GM18505 (cell line): ENCODE measurements around the gene GPATCH1.

Source experiments
- ATAC-seq: cut with Tn5 transposase; IDR thresholded peaks from one replicate; pipeline ENCODE4 v1.9.1; 2021; ENCODE audit not compliant: unreplicated experiment
- POLR2A ChIP-seq: IDR thresholded peaks from 4 replicates; pipeline ENCODE4 v1.6.1; 2011; ENCODE audit warnings: borderline replicate concordance; ENCODE audit not compliant: insufficient read depth, insufficient read length; ENCODE audit errors: extremely low read depth

GPATCH1 gene

GRCh38 chr19:33167438-33167837, 86.5 kb downstream of the GPATCH1 start:
- TF ChIP-seq POLR2A = no peak
- ATAC-seq = no peak

- no peak for TF ChIP-seq POLR2A
- ATAC-seq = no peak
These were observed 87.5 kb downstream of the GPATCH1 start for GRCh38 chr19:33168528-33168927.

GRCh38 chr19:33171222-33171795, 90.3 kb downstream of the GPATCH1 start:
- no peak for TF ChIP-seq POLR2A
- no peak for ATAC-seq

- no peak for ATAC-seq
- no peak for TF ChIP-seq POLR2A
These were observed 91.0 kb downstream of the GPATCH1 start for GRCh38 chr19:33171916-33172359.

GRCh38 chr19:33174186-33174585, 93.2 kb downstream of the GPATCH1 start:
- no peak for TF ChIP-seq POLR2A
- ATAC-seq = no peak

- TF ChIP-seq POLR2A = no peak
- no peak for ATAC-seq
These were observed 94.3 kb downstream of the GPATCH1 start for GRCh38 chr19:33175156-33175782.

- TF ChIP-seq POLR2A = no peak
- no peak for ATAC-seq
These were observed 95.1 kb downstream of the GPATCH1 start for GRCh38 chr19:33175886-33176669.

GRCh38 chr19:33176670-33177416, 95.9 kb downstream of the GPATCH1 start:
- TF ChIP-seq POLR2A = peak; percentile 98

GRCh38 chr19:33177417-33177979, 96.5 kb downstream of the GPATCH1 start:
- ATAC-seq = no peak
- TF ChIP-seq POLR2A = no peak

More at GRCh38 chr19:33176670-33177416, 95.9 kb downstream of the GPATCH1 start:
- ATAC-seq = peak; percentile 84
